Stimulated activated CD4-positive, alpha-beta T cell treated with anti-CD3 and anti-CD28 coated beads, Interleukin-1b, Interleukin-23, amount 100 ng/mL, for 4 hours (primary cell): ENCODE measurements around the gene MEGF11.
A peak's percentile ranks its signal among the peaks of the same experiment; 100 is the strongest.

Experiments
- DNase-seq, 2 donors: peaks; one replicate each; pipeline ENCODE4 v3.0.0-alpha.2; 2020; ENCODE audit warnings: low read depth in 2 of 2

MEGF11 gene

GRCh38 chr15:65857718-65858402 is 395.7 kb downstream of the MEGF11 start:
- DNase-seq = no peak

GRCh38 chr15:65856821-65857455 is 396.6 kb downstream of the MEGF11 start:
- DNase-seq = peak; percentile 68 to 80

- DNase-seq = no peak
Observed at GRCh38 chr15:65851981-65852380, 401.6 kb downstream of the MEGF11 start.

- DNase-seq = no peak
Observed at GRCh38 chr15:65847989-65848388, 405.6 kb downstream of the MEGF11 start.

- DNase-seq = no peak
Observed at GRCh38 chr15:65845826-65846519, 407.6 kb downstream of the MEGF11 start.
